T-helper 2 cell treated with Interferon-gamma antibody and Interleukin-4, amounts not matched to agents 5 μg/mL and 100 μg/mL, for 36 hours (primary cell): ENCODE results near the gene TOP1.

Experiments
- DNase-seq: peaks from one replicate; pipeline ENCODE4 v3.0.0; 2021; ENCODE audit warnings: low spot score
- H3K27ac Mint-ChIP-seq: one replicate; pipeline ENCODE4 v1.8.0; 2021; ENCODE audit warnings: mild to moderate bottlenecking, mixed read lengths
- H3K27me3 Mint-ChIP-seq: one replicate; pipeline ENCODE4 v1.8.0; 2021; ENCODE audit warnings: low read depth, mixed read lengths
- H3K36me3 Mint-ChIP-seq: one replicate; pipeline ENCODE4 v1.8.0; 2021; ENCODE audit warnings: low read depth, mixed read lengths
- H3K4me1 Mint-ChIP-seq: one replicate; pipeline ENCODE4 v1.8.0; 2021; ENCODE audit warnings: low read depth, mixed read lengths
- H3K4me3 Mint-ChIP-seq: one replicate; pipeline ENCODE4 v1.8.0; 2022; ENCODE audit warnings: mild to moderate bottlenecking, moderate library complexity, mixed read lengths
- H3K9me3 Mint-ChIP-seq: one replicate; pipeline ENCODE4 v1.8.0; 2021; ENCODE audit warnings: mixed read lengths

The TOP1 gene

GRCh38 chr20:41172296-41173140, 143.9 kb downstream of the TOP1 start:
- Mint-ChIP-seq H3K9me3 (no peaks in the 10 kb centered on the region), H3K36me3 (peaks cover 83% of the 10 kb centered on the region), H3K27me3 (no peaks in the 10 kb centered on the region), H3K4me3 (no peak overlapping the region), H3K27ac (no peak overlapping the region), H3K4me1 (peaks cover 7% of the 10 kb centered on the region)
- no peak for DNase-seq

GRCh38 chr20:41173161-41173721, 144.6 kb downstream of the TOP1 start:
- Mint-ChIP-seq H3K27ac (no peak overlapping the region), H3K36me3 (peaks cover 83% of the 10 kb centered on the region), H3K4me3 (no peak overlapping the region), H3K9me3 (no peaks in the 10 kb centered on the region), H3K4me1 (peaks cover 6% of the 10 kb centered on the region), H3K27me3 (no peaks in the 10 kb centered on the region)
- DNase-seq = peak; percentile 36

DNA sequence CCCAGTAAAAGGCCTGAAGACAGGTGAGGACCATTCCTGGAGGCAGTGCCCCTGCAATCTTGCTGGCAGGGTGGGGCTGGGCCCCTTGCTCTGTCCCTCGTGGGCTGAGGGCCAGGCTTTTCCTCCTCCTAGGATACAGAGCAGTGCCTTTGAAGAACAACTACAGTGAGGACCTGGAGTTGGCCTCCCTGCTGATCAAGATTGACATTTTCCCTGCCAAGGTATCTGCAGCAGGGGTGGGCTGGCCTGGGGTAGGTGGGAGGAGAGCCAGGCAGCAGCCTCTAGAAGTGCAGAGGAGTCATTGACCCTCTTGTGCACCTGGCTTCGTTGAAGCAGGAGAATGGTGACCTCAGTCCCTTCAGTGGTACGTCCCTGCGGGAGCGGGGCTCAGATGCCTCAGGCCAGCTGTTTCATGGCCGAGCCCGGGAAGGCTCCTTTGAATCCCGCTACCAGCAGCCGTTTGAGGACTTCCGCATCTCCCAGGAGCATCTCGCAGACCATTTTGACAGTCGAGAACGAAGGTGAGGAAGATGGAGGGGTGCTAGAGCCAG, 145.2 kb downstream of the TOP1 start:
- no peaks in the 10 kb centered on the region for H3K27me3 Mint-ChIP-seq

More for the DNA sequence above, 145.2 kb downstream of the TOP1 start:
- no peaks in the 10 kb centered on the region for H3K9me3 Mint-ChIP-seq
- H3K27ac Mint-ChIP-seq = no peak overlapping the region
- H3K4me1 Mint-ChIP-seq = peaks cover 6% of the 10 kb centered on the region
- DNase-seq = no peak
- no peak overlapping the region for H3K4me3 Mint-ChIP-seq
- peaks cover 84% of the 10 kb centered on the region for H3K36me3 Mint-ChIP-seq
